Activated T-cell treated with anti-CD3 and anti-CD28 coated beads for 24 hours (primary cell): ENCODE results near the gene KMT2C.
"Not testable (repeated sequence)": the region's sequence is repeated elsewhere in the genome, so short reads cannot be mapped to it uniquely, and the experiment has no call there.

Experiments used
- DNase-seq: peaks from one replicate; pipeline ENCODE4 v3.0.0-alpha.2; 2020; ENCODE audit warnings: low read depth

KMT2C gene

GRCh38 chr7:152441168-152441567, 5.4 kb upstream of the KMT2C start:
- DNase-seq = not testable (repeated sequence)

DNA sequence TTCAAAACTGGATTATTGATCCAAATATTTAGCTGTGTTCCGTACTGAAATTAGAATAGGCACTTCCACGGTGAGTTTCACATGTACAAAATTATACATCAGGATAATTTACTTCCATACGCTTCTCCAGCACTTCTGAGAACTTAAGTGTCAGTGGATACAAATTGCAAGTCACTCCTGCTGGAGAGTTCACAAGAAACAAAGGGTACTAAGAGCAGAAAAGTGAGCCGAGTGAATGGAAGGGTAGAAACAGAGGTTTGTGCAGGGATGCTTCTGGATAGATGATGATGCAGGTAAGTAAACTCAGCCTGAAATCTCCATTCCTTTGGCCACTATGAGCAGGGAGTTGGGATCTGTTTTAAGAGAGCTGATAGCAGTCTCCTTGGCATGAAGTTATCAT, 2.2 kb upstream of the KMT2C start:
- DNase-seq = not testable (repeated sequence)

DNA sequence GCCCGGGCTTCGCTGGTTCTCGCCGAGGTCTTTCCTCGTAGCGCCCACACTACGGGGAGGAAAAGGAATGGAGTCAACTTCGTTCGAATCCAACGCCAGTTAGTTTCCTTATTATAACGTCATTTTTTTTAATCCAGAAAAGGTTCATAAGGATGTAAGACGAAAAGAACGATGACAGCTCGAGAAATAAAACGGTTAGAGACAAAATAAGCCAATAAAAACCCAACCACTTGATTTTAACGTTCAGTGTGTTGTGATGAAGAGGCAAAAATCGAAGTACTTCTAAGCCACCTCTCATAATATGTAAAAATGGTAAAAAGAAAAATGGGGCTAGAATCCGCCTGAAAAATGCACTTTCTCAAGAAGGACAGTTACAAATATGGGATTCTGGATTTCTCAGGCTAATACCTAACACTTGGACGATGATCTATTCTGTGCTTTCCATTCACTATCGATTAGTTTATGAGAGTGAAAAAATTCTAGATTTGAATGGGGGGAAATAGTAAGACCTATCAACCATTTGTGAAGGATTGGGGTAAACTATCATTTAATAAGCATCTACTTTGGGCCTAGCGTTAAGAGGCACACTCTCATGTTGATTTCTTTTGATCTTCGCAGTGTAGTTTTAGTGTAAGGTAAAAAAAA, 1.2 kb upstream of the KMT2C start:
- not testable (repeated sequence) for DNase-seq

DNA sequence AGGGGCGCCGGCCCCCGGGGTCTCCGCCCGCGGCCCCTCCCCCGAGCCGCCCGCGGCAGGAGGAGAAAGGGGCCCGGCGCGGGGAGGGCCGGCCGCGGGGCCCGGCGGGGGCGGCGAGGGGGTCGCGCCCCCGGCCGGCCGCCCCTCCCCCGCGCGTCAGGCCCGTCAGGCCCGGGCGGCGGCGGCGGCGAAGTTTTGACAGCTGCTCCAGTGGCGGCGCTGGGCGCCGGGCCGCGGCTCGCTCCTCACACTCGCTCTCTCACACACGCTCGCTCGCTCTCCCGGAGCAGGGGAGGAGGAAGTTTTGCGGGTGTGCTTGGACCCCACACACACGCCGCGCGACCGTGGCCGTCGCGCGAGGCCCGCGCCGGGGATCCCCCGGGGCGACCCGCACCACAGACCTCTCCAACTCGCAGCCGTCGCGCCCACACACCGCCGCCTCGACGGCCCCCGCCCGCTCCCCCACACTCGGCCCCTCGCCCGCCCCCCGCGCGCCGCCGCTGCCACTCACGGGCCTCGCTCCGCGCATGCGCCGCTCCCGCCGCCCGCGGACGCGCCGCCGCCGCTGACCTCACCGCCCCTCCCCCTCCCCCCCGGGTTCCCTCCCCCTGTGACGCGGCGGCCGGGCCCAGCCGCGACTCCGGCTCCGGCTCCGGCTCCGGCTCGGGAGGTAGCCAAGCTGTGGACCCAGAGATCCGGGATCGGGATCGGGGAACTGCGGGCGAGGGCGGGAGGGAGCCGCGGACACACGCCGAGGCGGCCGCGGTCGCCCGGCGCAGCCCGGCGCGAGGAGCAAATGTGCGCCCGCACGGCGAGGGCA, 518 bp upstream of the KMT2C start:
- peak; percentile 85 for DNase-seq

- DNase-seq = peak; percentile 30
These were observed 1.1 kb downstream of the KMT2C start for GRCh38 chr7:152434511-152435383.

DNA sequence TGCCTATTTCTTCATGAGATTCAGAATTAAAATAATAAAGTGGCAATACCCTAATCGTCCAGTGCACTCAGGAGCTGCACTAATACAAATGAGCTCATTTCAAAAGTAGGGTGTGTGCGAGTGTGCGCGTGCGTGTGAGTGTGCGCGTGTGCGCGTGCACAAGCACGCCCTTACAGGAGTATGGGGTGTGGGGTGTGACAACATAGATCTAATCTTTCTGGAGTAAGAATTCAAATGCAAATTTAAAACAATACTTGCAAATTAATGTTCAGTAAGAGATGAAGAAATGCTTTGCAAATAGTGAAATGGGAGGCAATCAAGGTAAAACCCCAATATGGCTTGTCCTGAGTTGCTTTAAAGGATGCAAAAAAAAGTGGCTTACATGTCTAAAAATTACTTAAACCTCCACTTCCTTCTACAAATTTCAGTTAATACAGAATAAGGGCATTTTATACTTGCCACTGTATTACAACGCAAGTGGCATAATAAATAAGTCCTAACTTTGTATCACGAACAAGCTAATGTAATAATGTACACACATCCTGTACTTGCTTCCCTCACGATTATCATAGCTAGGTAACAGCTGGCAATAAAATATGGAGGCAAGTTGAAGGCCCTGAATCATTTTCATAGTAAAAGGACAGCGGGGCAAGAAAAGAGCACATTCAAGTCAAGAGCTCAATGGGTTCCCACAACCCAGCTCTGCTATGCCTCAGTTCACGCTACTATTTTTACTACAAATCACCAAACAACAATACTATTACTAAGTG, 1.9 kb downstream of the KMT2C start:
- DNase-seq = peak; percentile 39

DNA sequence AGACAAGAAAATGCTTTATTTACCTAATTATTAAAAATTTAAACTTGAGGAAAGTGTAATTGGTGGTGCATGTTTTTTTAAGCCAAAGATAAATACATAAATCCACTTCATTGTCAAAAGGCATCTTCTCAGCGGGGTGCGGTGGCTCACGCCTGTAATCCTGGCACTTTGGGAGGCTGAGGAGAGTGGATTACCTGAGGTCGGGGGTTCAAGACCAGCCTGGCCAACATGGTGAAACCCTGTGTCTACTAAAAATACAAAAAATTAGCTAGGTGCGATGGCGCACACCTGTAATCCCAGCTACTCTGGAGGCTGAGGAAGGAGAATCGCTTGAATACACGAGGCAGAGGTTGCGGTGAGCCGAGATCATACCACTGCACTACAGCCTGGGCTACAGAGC, 3.1 kb downstream of the KMT2C start:
- DNase-seq = not testable (repeated sequence)

DNA sequence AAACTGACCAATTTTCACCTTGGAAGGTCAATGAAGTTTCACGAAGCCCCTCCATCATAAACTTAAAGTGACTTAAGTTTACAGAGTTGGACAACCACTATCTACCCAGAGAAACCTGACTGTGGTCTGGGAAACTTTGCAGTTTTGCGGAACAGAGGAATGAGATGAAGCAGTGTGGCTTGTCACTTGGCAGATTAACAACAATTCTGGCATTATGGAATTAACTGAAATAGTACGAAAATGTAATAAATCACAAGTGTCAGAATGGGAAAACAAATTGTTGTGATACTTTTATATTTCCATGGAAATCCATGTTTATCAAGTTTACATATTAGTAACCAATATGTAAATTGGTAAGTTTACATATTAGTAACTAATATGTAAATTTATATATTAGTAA, 4.9 kb downstream of the KMT2C start:
- no peak for DNase-seq

DNA sequence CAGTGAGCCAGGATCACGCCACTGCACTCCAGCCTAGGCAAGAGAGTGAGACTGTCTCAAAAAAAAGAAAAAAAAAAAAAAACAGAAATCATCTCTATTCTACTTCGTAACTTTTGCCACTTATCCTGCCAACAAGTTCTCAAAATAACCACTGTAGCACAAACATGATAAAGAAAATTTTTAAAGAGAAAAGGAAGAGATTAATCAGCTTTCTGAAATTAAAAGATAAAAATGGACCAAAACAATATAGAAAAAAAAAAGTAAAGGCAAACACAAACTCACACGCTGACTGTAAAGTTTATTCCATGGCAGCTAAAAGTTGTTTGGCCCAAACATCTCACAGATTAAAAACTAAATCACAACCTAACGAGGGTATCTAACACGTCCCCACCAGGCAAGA, 5.7 kb downstream of the KMT2C start:
- not testable (repeated sequence) for DNase-seq

DNA sequence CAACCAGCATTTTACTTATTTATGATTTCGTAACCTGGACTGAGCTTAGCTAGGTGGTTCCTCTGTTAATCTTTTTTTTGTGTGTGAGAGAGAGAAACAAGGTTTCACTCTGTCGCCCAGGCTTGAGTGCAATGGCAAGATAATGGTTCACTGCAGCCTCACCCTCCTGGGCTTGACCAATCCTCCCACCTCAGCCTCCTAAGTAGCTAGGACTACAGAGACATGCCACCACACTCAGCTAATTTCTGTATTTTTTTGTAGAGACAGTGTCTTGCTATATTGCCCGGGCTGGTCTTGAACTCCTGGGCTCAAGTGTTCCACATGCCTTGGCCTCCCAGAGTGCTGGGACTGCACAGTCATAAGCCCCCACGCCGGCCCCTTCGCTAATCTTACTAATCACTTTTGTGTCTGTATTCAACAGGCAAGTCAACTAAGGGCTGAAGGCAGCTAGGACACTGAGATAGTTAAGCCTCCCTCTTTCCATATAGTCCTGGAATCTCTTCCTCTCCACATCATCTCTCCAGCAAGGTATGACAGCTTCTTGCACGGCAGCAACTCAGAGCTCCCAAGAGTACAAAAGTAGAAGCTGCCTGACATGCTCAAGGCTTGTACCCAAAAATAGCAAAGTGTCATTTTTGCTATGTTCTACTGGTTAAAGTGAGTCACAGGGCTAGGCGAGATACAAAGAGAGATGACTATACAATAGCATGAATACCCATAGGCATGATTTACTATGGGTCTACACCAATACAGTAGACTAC, 11.3 kb downstream of the KMT2C start:
- peak; percentile 8 for DNase-seq

DNA sequence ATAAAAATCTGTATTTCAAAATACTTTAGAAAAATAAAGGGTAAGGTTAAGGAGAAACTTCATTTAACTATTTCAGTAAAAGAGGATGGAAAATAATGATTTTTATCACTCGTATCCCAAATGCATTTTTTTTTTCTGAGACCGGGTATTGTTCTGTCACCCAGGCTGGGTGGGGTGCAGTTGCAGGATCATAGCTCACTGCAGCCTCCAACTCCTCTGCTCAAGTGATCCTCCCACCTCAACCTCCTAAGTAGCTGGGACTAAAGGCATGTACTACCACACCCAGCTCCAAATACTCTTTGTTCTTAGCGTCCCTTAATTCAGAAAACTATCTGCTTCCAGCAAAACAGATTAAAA, 11.8 kb downstream of the KMT2C start:
- no peak for DNase-seq

GRCh38 chr7:152423171-152423570, 12.6 kb downstream of the KMT2C start:
- not testable (repeated sequence) for DNase-seq

DNA sequence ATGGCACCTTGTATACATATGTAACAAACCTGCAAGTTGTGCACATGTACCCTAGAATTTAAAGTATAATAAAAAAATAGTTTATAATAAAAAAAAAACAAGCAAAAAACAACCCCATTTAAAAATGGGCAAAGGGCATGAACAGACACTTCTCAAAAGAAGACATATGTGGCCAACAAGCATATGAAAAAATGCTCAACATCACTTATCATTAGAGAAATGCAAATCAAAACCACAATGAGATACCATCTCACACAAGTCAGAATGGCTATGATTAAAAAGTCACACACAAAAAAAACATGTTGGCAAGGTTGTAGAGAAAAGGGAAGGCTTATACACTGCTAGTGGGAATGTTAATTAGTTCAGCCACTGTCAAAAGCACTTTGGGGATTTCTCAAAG, 14.9 kb downstream of the KMT2C start:
- not testable (repeated sequence) for DNase-seq

- DNase-seq = no peak
These were observed 16.1 kb downstream of the KMT2C start for GRCh38 chr7:152419473-152420429.

GRCh38 chr7:152414779-152415178, 21.0 kb downstream of the KMT2C start:
- no peak for DNase-seq

DNA sequence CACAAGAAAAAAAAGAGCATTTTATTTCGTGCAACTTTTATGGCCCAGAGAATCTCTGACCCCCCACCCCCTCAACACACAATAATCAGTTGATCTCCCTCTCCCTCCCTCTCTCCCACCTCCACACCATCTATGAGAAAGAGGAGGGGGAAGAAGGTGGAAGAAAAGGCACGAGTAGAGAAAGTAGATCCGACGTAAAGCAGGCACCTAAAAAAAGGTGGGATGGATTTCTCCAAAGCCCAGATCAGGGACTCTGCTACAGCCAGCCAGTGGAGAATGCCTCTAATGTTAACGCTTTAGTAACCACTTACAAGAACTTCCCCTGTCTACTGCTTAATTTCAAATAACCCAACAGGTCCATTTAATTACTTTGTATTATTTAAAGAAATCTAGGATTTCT, 24.4 kb downstream of the KMT2C start:
- DNase-seq = no peak

GRCh38 chr7:152406491-152406890, 29.3 kb downstream of the KMT2C start:
- no peak for DNase-seq

DNA sequence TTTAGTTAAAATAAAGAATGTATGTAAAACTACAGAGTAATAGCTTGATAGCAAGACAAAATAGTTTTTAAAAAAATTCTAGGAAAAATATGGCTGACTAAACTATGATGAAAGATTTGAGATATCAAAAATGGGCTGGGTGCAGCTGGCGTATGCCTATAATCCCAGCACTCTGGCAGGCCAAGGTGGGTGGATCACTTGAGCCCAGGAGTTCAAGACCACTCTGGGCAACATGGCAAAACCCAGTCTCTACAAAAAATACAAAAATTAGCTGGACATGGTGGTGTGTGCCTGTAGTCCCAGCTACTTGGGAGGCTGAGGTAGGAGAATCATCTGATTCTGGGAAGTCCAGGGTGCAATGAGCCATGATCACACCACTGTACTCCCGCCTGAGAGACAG, 29.8 kb downstream of the KMT2C start:
- not testable (repeated sequence) for DNase-seq

GRCh38 chr7:152403726-152404125, 32.1 kb downstream of the KMT2C start:
- DNase-seq = no peak
